ENCODE results near the gene MEAF6. TPM values are rescaled to one million over a fixed set of nuclear protein-coding genes. Genes with fewer than 3 reads are reported as not detected.
"Not testable (repeated sequence)": the region's sequence is repeated elsewhere in the genome, so short reads cannot be mapped to it uniquely, and the experiment has no call there.

Gene MEAF6
- polyA plus RNA-seq, 1 of the 3 experiments (the other 2 are of a cell fraction), result 60.5 TPM

- not testable (repeated sequence) for H3K9me2 ChIP-seq; H3K9ac ChIP-seq; H3K27ac ChIP-seq (ENCODE audit: low read depth in 2 of 2, low read length in 1 of 2); H3K27me3 ChIP-seq (ENCODE audit: insufficient read depth); H4K20me1 ChIP-seq (ENCODE audit: insufficient read depth); DNase-seq; H2AFZ ChIP-seq (ENCODE audit: low read depth); H3K4me2 ChIP-seq; H3K9me3 ChIP-seq; H3K4me3 ChIP-seq (ENCODE audit: low read depth in 2 of 2, low read length in 1 of 2)
- peaks cover 41% of the 10 kb centered on the region for H3K79me2 ChIP-seq (ENCODE audit: insufficient read depth)
- CTCF ChIA-PET, result interaction anchor here (1.2 to 4.2 kb wide), 3 partner anchors 12 to 47 kb away, joined by 3 to 32 read pairs (median 6); no protein-coding TSS in a partner anchor
- H3K4me1 ChIP-seq (ENCODE audit: control insufficient read depth in 1 of 2, insufficient read depth in 2 of 2, low read depth in 1 of 2, low read length in 1 of 2), result peaks cover 9 to 10% of the 10 kb centered on the region in 2 experiments; a peak in 3 of 4 replicates
- POLR2A ChIA-PET, result interaction anchor here (0.9 kb wide), 1 partner anchor 12 kb away, joined by 4 read pairs; the partner anchor contains the start of gene MEAF6
- peaks cover 28% of the 10 kb centered on the region for H3F3A ChIP-seq (replicated peaks; ENCODE audit: insufficient read depth)
- H3K36me3 ChIP-seq (replicated peaks in 1 of 2; ENCODE audit: control insufficient read depth in 1 of 2, insufficient read depth in 2 of 2, low read length in 1 of 2), result peaks cover 19 to 54% of the 10 kb centered on the region in 2 experiments
- WGBS (ENCODE audit: low lambda C conversion rate), result 90% methylated on average over 2 of the region's 2 CpGs
These were observed 11.8 kb downstream of the MEAF6 start for GRCh38 chr1:37502791-37503190.

GRCh38 chr1:37502104-37502503 is 12.5 kb downstream of the MEAF6 start:
- Histone ChIP-seq H3K79me2 (ENCODE audit: insufficient read depth) (peaks cover 40% of the 10 kb centered on the region), H3K9me2 (no peaks in the 10 kb centered on the region), H3F3A (replicated peaks; ENCODE audit: insufficient read depth) (peaks cover 28% of the 10 kb centered on the region), H3K27ac (ENCODE audit: low read depth in 2 of 2, low read length in 1 of 2) (no peak overlapping the region), H3K4me3 (ENCODE audit: low read depth in 2 of 2, low read length in 1 of 2) (no peak overlapping the region), H2AFZ (ENCODE audit: low read depth) (no peak overlapping the region), H4K20me1 (ENCODE audit: insufficient read depth) (no peaks in the 10 kb centered on the region), H3K9me3 (no peaks in the 10 kb centered on the region), H3K4me2 (no peak overlapping the region), H3K9ac (no peak overlapping the region), H3K36me3 (replicated peaks in 1 of 2; ENCODE audit: control insufficient read depth in 1 of 2, insufficient read depth in 2 of 2, low read length in 1 of 2) (peaks cover 19 to 47% of the 10 kb centered on the region in 2 experiments), H3K4me1 (ENCODE audit: control insufficient read depth in 1 of 2, insufficient read depth in 2 of 2, low read depth in 1 of 2, low read length in 1 of 2) (peaks cover 9 to 10% of the 10 kb centered on the region in 2 experiments; a peak in 3 of 4 replicates), H3K27me3 (ENCODE audit: insufficient read depth) (no peaks in the 10 kb centered on the region)
- CTCF ChIA-PET, result interaction anchor here (1.2 to 4.2 kb wide), 3 partner anchors 13 to 47 kb away, joined by 3 to 32 read pairs (median 6); no protein-coding TSS in a partner anchor
- TF ChIP-seq RFX5 (IDR thresholded peaks at IDR 0.05; ENCODE audit: low read length), result no peak
- no peak for TF ChIP-seq NRF1 (IDR thresholded peaks at IDR 0.05; ENCODE audit: low read depth, low read length)
- TF ChIP-seq FOXM1 (IDR thresholded peaks at IDR 0.05; ENCODE audit: low read depth), result no peak
- no peak for TF ChIP-seq EZH2phosphoT487 (IDR thresholded peaks at IDR 0.05; ENCODE audit: borderline replicate concordance, low read depth)
- no peak for TF ChIP-seq POLR2AphosphoS5 (IDR thresholded peaks at IDR 0.05; ENCODE audit: low read depth, low read length)
- TF ChIP-seq IRF3 (IDR thresholded peaks at IDR 0.05; ENCODE audit: low read depth, low read length), result no peak
- no peak for TF ChIP-seq EP300 (IDR thresholded peaks at IDR 0.05; ENCODE audit: borderline replicate concordance in 1 of 2, low read depth in 1 of 2, low read length in 1 of 2)
- no peak for TF ChIP-seq SIN3A (IDR thresholded peaks at IDR 0.05; ENCODE audit: borderline replicate concordance, low read depth, low read length)
- TF ChIP-seq FOSL2 (IDR thresholded peaks at IDR 0.05; ENCODE audit: borderline replicate concordance, low read depth), result no peak
- no peak for TF ChIP-seq CTCF (IDR thresholded peaks at IDR 0.05)
- no peak for TF ChIP-seq TAF1 (IDR thresholded peaks at IDR 0.05; ENCODE audit: borderline replicate concordance, low read depth, low read length)
- TF ChIP-seq FOXJ3 (CRISPR knock-in tag; IDR thresholded peaks at IDR 0.05), result no peak
- TF ChIP-seq MXI1 (IDR thresholded peaks at IDR 0.05; ENCODE audit: low read depth, low read length), result no peak
- TF ChIP-seq JUND (IDR thresholded peaks at IDR 0.05), result no peak
- TF ChIP-seq MEF2A (IDR thresholded peaks at IDR 0.05; ENCODE audit: borderline replicate concordance, low read depth), result no peak
- no peak for TF ChIP-seq RXRA (IDR thresholded peaks at IDR 0.05; ENCODE audit: borderline replicate concordance, low read depth)
- POLR2A ChIA-PET, result interaction anchor here (0.6 kb wide), 1 partner anchor 289 kb away, joined by 3 read pairs; no protein-coding TSS in a partner anchor
- no peak for DNase-seq

All from SK-N-SH (cell line).